GM12874 (cell line): Measurements from ENCODE around the gene KRT71.

Experiments
- CTCF ChIP-seq: IDR thresholded peaks from 2 replicates; pipeline ENCODE4 v1.5.1; 2011; ENCODE audit warnings: low read depth, mild to moderate bottlenecking, control low read depth, low read length, moderate library complexity; ENCODE audit not compliant: insufficient read depth

The KRT71 gene

GRCh38 chr12:52582486-52582885, 29.5 kb upstream of the KRT71 start:
- TF ChIP-seq CTCF: no peak

GRCh38 chr12:52581481-52581880, 28.5 kb upstream of the KRT71 start:
- TF ChIP-seq CTCF: no peak

- TF ChIP-seq CTCF: no peak
Observed at GRCh38 chr12:52581066-52581465, 28.1 kb upstream of the KRT71 start.

GRCh38 chr12:52580496-52580895, 27.6 kb upstream of the KRT71 start:
- no peak for TF ChIP-seq CTCF

- TF ChIP-seq CTCF: no peak
Observed at GRCh38 chr12:52579468-52580465, 26.8 kb upstream of the KRT71 start.

- no peak for TF ChIP-seq CTCF
Observed at GRCh38 chr12:52578469-52578868, 25.5 kb upstream of the KRT71 start.

- no peak for TF ChIP-seq CTCF
Observed at GRCh38 chr12:52577316-52577715, 24.4 kb upstream of the KRT71 start.
